SIG-M5 treated with dmso at 0.1 percent for 504 hours (cell line): ENCODE measurements around the gene XRCC3.

Experiments used
- DNase-seq: peaks from one replicate; lab custom pipeline; 2025; ENCODE audit not compliant: unreplicated experiment; lab: John Stamatoyannopoulos, UW

The XRCC3 gene

DNA sequence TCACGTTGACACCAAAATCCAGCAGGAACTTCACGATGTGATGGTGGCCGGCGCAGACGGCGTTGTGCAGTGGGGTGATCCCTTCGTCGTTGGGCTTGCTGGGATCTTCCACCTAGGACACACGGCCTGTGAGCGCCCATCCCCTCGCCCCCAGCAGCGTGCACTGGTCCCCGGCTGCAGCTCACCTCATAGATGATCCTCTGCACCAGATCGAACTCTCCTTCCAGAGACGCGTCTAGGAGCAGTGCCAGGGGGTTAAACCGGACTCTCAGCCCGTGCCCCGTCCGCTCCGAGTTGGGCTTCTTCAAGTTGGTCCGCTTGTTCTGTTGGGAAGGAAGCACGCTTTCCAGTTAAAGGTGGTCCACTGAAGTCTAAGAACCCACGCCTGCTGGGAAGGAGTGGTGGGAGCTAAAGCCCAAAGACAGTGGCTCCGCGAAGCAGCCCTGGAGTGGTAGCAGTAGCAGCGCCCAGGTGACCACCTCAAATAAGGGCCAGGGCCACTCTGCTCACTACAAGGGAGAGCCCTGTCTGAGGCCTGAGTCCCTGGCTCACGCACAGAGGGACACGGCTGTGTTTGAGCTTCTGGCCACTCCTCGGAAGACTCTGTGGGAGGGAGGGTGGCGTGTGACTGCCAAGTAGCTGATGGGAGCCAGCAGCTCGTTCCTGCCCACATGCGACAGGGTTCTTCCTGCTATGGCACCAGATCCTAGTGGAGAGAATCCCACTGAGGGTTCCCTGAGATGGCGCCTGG lies 23.6 kb upstream of the XRCC3 start:
- no peak for DNase-seq

DNA sequence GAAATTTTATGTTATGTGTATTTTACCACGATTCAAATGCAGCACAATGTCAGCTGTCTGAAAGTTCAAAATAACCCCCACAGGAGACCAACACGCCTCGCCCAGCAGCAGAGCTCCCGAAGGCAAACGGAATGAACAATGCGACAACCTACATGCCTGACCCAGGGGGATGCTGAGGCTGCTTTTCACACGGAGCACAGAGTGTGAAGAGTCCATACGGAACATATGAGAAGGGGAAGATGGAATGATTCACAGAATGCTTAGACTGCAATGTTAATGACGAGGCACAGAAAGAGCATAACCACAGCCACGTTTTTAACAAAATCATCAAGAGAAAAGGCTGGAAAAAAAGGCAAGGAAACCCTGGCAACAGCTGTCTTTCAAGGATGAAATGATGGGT lies 22.9 kb upstream of the XRCC3 start:
- DNase-seq: no peak

DNA sequence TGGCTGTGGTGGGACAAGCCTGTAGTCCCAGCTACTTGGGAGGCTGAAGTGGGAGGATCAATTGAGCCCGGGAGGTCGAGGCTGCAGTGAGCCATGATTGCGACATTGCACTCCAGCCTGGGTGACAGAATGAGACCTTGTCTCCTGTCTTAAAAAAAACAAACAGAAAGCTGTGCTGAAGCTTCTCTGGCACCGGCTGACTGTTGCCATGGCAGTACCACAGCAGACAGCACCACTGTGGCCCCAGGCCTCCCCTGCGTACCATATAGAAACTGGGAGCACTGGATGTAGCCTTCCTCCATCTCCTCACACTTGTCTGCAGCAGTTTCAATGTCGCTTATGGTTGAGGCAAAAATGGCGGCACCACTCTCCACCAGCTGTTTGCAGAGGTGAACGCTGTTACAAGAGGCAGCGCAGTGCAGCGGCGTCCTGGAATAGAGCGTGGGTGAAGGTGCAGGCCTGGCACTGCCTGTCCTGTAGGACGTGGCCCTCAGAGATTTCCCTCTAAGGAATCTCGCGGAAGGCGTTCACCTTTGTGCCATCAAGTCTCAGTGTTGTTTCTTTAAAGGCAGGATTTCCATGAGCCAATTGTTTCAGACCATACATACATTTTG lies 22.3 kb upstream of the XRCC3 start:
- no peak for DNase-seq

DNA sequence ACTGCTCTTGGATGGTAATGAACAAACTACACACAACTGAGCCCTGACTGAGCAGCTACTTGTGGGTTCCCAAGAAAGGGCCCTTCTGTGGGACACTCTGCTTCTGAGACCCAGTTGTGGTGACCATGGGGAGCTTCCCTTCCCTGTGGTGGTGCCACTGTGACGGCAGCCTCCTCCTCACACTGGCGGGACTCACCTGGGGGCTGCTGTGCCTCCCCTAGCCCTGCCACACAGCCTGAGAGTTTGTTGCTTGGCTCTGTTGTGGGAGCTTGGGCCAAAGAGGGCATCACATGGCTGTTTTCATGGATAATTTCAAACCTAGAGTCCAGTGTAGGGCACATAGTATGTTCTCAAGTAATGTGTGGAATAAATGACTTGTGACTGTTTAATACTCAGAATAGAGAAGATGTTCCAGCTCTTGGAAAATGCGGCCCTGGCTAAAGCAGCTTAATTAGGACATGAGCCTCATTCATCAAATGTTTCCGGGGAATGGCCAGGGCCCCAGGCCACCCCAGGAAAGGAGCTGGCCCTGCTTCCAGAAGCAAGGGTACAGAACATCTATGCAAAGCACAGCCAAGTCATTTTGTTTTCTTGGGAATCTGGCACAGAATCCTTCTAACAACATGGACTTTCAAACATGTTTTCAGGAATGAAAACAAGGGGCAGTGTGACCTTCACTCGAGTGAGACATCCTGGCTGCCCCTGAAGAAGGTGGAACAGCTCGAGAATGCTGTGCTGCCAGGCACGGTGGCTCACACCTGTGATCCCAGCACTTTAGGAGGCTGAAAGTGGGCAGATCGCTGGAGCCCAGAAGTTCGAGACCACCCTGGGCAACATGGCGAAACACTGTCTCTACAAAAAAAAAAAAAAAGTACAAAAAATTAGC lies 21.5 kb upstream of the XRCC3 start:
- DNase-seq: no peak

DNA sequence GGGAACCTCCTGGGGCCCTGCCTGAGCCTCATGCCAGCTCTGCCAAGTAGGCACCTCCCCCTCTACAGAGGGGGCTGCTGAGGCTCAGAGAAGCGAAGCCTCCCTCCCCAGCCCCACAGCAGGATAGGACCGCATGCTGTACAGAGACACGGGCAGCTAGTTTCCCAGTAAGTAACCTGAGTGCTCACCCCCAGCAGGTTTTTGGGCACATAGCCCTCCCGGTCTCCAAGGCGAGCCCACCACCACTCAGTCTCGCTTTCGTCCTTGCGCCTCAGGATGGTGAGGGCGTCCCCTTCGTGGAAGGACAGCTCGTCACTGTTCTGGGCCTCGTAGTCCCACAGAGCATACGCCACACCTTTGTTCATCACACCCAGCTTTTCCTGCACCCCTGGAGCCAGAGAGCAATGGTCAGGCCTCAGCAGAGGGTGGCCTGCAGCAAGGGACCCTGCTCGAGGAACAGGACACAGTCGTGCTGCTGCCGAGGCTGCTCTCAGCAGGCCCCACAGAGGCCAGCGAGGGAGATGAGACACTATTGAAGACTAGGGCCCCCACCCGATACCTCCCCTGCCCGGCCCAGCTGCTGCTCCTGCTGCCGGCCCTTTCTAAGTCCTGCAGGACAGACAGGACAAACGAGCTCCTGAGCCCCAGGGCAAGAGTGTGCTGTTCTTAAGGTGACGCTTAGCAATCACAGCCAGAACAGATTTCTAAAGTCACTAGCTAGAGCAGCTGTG lies 20.7 kb upstream of the XRCC3 start:
- DNase-seq: peak; percentile 26

DNA sequence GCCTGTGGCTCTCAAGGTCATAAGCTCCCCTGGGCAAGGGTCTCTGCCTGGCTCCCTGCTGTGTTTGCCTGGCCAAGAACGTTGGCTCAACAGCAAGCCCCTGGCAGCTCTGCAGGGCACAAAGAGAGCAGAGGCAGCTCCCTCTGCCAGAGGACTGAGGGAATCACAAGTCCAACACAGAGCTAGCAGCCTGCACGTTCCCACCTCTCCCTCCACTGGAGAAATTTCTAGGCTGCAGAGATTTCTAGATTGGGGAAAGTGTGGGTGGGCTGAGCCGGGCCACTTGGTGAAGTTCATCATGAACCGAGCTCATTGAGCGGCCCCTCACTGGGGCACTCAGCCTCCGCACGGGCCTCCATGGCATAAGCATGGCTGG lies 20.2 kb upstream of the XRCC3 start:
- no peak for DNase-seq

DNA sequence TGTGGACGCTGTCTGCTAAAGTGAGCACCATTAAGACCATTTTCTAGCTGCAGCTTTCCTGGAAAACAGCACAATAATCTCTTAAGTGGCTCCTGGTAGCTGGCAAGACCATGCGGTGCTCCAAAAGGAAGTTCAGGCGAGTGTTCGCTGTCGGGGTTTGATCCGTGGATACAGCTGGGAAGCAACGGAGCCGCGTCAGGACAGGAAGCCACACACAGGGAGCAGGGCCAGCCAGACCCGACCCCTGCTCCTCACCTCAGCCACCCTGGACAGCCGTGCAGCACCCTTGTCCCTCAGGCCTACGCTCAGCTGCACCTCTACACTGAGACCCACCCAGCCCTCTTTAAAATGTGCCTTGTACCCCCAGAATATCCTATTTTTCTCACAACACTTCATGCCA lies 19.8 kb upstream of the XRCC3 start:
- no peak for DNase-seq

DNA sequence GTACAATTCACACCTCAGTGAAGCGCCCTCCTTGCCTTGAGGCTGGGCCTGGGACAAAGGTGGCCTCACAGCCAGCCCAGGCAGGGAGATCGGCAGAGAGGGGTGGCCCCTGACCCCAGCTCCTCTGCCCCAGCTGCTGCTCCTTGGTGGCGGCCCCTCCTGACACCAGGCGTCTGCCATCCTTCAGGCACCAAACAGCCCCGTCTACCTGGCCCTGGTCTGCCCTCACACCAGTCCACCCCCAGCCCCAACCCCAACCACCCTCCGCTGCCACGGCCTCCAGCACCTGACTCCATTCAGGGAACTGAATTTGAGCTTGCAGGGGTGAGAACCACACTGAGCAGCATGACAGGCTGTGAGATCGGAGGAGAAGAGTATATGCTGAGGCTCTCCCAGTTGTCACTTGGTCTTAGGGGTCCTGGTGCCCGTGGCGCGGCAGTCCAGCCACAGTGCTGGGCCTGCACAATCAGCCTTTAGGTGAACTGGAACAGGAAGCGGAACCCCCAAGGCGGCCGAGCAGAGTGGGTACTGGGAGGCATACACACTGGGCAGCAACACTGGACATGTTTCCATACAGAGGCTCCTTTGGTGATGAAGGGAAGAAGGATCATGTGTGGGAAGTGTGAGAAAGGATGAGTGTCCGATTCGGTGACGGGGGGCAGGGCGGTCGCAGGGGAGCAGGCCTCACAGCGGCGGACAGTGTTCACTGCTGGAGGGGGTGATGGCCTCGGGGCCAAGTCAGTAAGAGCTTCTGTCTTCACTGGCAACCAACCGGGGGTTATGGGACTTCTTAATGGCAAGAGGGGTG lies 19.0 kb upstream of the XRCC3 start:
- DNase-seq: no peak

DNA sequence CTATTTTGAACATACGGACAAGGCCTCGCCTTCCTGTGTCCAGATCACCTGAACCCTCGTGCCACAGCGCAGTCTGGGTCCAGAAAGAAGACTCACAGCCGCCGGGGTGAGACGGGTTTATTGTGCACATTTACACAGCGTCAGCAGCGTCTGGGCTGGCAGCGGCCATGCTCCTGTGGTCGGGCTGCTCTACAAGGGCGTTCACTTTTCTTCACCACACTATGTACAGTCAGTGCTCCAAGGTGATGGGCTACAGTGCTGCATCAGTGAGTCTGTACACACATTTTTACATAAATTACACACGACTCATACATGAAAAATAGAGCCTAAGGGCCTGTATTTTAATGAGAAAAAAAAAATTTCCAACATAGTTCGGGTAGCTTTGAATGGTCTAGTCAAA lies 18.4 kb upstream of the XRCC3 start:
- no peak for DNase-seq

DNA sequence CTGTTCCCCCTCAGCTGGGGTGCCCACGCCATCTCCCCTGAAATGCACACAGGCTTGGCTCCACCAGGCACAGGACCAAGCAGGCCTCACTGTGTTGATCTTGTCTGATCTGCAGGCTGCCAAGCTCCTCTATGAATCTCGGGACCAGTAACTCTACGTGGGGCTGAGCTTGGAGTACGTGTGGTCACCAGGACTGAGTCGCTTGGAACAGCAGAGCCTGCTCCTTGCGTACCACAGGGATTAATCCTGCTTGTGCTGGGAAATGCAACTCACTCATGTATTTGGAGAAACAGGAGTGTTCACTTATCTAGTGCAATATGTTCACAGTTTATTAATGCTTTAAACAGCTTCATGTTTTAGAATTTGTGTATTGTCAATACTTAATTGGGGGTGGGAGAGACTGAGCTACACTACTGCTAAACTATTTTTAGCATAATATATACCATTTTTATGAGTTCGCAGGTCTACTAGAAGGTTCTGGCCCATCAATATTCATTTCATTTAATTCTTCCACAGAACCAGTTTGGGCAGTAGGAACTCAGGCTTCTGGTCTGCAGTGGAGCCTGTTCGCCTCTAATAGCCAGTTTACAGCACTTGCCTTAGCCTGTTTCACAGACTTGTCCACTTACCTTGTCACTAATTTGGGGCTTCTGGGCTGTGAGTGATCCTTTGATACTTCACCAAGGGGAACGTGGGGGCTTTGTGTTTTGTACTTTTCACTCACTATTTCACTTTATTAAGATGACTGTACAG lies 17.8 kb upstream of the XRCC3 start:
- DNase-seq: no peak

DNA sequence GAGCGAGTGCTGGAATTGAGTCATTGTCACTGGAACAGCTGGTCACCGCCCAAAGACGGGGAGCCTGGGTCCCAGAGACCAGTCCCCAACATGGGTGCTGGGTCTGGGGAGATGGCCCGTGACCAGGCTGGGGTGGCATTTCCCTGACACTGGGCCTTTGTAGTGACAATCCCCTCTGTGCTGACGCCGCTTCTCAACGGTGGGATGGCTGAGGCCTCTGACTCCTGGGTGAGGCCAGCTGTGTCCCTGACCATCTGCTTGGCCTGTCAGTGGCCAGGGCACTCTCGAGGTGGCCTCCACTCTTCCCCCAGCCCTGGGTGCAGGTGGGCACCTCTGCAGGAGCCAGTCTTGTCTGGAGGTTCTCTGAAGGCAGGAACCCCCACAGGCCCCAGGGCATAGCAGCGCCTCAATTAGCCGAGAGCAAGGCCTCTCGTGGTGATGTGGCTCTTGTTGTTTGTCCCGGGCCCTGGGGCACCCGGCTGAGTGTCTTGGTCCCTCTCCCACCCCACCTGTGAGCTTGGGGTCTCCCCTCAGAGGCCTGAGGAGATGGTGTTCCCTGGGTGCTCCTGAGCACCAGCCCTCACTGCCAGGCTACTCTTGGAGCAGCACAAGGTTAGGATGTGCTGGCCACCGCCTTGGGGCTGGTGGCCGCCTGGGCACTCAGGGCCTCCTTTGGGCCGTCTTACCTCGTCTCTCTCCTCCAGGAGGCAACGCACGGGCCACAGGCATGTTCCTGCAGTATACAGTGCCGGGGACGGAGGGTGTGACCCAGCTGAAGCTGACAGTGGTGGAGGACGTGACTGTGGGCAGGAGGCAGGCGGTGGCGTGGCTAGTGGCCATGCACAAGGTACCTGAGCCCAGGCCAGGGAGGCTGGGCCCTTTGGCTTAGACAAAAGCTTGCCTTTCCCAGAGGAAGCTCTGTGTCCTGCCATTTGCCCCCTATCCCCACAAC lies 16.9 kb upstream of the XRCC3 start:
- DNase-seq: no peak

DNA sequence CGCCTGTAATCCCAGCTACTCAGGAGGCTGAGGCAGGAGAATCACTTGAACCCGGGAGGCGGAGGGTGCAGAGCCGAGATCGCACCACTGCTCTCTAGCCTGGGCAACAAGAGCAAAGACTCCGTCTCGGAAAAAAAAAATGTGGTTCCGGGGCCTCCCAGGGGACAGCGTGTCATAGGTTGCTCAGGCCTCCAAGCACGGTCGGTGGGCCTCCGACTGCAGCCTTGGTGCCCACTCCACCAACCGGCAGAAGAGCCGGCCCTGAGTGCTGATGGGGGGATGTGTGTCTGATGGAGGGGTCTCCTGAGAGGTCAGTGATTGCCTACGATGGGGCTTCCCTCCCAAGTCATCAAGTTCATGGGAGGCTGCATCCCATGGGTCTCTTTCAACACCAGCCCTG lies 16.2 kb upstream of the XRCC3 start:
- no peak for DNase-seq

DNA sequence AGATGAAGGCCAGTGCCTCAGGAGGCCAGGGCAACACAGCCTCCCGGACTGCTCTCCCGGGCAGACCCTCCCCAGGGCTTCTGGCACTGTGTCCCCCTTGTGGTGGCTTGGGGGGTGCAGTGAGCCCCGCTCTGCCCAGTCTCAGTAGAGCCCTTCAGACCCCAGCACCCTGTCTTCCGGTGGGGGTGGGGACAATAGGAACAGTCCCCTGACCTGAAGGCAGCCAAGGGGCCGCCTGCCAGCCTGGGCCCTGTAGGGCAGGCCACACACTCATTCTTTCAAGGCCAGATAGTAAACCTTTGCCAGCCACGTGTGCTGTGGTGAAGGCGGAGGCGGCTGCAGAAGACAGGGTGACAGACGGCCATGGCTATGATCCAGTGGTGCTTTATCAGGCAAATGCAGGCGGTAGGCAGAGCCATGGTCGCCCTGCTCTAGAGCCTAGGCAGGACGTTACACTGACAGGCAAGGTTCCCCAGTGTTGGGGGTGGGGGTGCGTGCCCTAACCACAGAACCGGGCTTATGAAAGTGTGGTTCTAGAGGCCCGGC lies 15.3 kb upstream of the XRCC3 start:
- DNase-seq: no peak

DNA sequence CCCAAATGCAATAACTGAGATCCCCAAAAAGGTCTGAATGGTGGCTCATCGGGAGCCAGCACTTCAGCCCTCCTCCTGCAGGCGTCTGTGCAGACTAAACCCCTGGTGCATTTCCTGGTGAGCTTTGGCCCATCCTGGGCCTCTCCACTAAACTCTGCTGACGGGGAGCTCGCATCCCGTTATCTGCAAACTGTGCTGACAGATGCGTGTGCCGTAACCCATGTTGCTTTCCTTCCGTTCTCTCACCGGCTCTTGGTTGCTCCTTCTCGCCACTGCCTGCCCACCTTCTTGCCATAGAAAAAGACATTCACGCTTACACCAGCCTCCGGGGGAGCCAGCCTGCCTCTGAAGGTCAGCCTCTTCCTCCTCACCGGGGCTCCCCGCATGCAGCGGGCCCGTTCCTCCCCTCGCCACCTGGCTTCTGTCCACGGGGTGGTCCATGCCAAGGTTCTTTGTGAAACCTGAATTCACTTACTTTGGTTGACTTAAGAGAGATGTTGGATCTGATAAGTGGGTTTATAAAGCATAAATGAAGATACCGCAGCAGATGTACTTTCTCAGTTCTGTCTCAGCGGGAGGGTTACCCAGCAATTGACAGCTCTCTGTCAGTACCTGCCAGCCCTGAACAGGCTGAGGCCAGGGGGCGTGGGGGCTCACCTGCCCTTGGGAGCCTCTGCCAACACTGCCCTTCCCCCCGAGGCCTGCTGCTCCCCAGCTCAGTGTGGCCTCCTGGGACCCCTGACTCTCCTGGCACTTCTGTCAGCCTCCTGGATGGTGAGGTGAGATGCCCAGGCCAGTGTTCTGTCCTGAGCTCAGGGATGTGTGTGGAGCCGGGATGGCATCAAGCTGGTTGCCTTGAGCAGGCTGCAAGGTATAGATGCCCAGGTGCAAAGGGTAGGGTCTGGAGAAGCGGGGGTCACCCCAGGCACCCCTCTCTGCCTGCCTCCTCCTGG lies 14.5 kb upstream of the XRCC3 start:
- DNase-seq: no peak

DNA sequence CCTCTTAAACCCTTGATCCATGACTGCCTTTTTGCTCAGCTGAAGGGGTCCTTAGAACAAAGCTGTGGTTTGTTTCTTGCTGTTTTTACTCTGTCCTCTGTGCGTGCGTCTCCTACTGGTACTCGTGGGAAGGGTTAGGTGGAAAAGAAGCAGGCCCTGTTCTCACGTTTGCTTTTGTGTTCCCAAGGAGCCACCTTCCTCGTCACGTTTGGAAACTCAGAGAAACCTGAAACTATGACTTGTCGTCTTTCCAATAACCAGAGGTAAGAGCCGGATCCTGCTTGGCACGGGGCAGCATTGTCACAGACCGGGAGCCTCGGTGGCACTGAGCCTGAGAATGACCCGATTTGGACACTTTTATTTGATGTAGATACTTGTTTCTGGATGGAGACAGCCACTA lies 13.5 kb upstream of the XRCC3 start:
- no peak for DNase-seq

DNA sequence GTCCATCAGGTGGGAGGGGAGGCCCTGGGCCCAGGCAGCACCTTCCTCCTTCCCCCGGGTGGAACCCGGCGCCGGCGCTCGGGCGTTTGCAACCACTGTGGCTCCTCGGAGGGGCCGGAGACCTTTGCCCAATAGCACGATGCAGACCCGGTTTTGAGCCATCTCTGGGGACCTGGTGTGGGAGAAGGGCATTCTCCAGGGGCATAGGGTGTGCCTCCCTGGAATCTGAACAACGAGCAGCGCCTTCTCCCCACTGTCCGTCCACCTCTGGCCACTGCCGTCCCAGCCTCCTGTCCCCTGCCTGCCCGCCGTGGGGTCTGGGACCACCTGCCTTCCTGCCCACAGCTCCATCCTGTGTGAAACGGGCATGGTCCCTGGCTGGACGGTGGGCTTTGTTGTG lies 12.9 kb upstream of the XRCC3 start:
- DNase-seq: no peak

DNA sequence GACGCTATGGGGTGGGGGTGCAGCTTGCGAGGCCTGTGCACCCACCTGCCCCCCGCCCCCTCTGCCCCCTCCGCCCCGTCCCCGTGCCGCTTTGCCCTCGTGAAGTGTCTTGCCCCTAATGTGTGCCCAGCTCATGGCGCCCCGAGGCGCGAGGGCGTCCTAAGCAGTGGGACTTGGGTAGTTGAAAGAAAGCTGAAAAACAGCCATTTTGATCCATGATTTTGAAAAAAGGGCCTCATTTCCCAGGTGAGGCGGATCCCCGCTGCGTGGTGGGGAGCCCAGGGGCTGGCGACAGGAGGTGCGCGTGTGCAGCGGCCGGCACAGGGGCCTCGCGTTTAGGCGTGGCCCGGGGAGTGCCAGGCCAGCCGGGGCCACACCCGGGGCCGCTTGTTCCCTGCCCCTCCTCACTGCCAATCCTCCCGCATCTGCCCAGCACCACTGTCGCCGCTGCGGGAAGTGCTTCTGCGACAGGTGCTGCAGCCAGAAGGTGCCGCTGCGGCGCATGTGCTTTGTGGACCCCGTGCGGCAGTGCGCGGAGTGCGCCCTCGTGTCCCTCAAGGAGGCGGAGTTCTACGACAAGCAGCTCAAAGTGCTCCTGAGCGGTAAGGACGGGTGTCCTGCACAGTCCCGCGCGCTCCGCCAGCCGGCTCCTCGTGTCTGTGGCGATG lies 12.2 kb upstream of the XRCC3 start:
- DNase-seq: no peak
